K562 treated with DMSO at 1 percent for 4 hours (cell line): ENCODE measurements around the gene RHBDL1. TPM values are rescaled to one million over a fixed set of nuclear protein-coding genes. Genes with fewer than 3 reads are reported as not detected.

ENCODE experiments used
- total RNA-seq: library from RNA; unstranded; fragments of 300-600 nt; gene quantifications from 2 replicates; pipeline ENCODE4 v1.2.3, GENCODE V29; 2022; ENCODE audit not compliant: insufficient read depth

RHBDL1 gene
- total RNA-seq, result 2.8 and 4.2 TPM in 2 replicates

DNA sequence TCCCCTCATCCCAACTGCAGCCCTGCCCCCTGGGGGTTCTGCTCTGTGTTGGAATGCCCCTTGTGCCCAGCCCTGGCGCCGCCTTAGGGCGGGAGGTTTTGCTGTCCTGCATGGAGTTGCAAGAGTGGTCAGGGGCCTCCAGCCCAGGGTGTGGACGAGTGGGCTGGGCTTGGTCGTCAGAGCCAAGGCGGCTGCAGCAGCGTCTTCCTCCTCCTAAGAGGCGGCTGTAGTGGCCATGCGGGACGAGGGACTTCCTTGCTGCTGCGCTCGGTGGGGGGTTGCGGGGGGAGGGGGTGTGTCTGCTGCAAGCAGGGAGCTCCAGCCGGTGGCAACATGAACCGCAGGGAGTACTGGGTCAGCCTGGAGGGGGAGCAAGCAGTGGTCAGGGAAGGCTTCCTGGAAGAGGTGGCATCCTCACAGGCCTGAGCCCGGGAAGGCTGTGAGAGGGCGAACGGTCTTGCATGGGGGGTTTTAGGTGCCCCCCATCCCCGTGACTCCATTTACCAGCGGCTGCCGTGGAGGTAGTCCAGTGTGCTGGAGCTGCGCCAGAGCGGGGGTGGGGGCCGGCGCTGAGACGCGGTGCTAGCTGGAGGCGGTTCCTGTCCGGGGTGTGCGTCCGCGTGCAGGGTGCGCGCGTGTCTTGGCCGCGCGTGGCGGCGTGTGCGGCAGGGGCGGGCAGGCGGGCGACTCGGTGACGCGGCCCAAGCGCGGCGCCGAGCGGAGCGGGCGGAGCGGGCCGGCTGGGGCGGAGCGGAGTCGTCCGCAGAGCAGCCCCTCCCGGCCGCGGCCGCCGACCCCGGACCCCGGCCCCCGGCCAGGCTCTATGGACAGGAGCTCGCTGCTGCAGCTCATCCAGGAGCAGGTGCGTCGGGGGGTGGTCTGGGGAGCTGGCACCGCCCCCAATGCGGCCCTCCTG lies at the start of gene RHBDL1:
Gene RHBDL1, plus strand, starts transcription at position 704 of the 916 bp plus-strand sequence. Its CDS starts 120 bp downstream, at position 824.

GRCh38 chr16:630815-631405 lies 44.6 kb upstream of the RHBDL1 start, which contains the start of gene WFIKKN1:
TSS of gene WFIKKN1 (plus strand) at chr16:630985. CDS start at chr16:631254, 269 bp downstream.

GRCh38 chr16:636206-637080 lies 39.0 kb upstream of the RHBDL1 start, which contains the start of gene METTL26:
TSS of gene METTL26 (minus strand) at chr16:636305. CDS start at chr16:636290, 15 bp downstream.

GRCh38 chr16:641326-642188 lies 33.9 kb upstream of the RHBDL1 start, which contains the start of gene MCRIP2:
TSS of gene MCRIP2 (plus strand) at chr16:641828. CDS start at chr16:641992, 164 bp downstream.

GRCh38 chr16:648781-649589 lies 26.5 kb upstream of the RHBDL1 start, which contains the start of gene WDR90:
TSS of gene WDR90 (plus strand) at chr16:649365. CDS start at chr16:649417, 52 bp downstream.

DNA sequence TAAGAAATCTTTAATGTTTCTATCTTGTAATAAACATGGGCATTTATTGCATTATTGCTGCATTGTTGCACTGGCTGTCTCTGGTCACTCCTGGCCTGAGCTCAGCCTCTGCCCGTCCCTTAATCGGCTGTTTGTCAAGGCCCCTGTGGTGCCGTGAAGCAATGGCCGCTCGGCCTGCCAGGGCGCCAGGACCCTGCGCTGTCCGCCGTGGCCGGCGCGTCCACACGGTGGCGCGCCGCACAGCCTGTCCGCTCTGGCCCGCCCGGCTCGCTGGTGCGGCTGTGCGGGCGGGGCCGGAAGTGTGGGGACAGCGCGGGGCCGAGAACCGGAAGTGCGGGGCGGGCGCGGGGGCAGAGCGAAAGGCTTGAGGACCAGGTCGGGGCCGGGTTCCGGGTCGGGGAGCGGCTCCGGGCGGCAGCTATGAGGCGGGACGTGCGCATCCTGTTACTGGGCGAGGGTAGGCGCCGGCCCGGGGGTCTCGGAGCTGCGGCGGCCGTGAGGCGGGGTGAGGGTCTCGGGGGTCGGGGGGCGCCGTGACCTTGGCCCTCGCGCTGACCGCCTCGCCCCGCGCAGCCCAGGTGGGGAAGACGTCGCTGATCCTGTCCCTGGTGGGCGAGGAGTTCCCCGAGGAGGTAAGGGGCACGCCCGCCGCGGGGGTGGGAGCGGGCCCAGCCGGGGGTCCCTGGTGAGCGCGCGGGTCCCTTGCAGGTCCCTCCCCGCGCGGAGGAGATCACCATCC lies 7.5 kb upstream of the RHBDL1 start, which contains the start of gene RHOT2:
Gene RHOT2, plus strand, starts transcription at position 353 of the 739 bp plus-strand sequence. Its CDS starts 68 bp downstream, at position 421.

GRCh38 chr16:679814-680624 lies 4.5 kb downstream of the RHBDL1 start, which contains the start of gene STUB1:
TSS of gene STUB1 (plus strand) at chr16:680410. CDS start at chr16:680526, 116 bp downstream.

DNA sequence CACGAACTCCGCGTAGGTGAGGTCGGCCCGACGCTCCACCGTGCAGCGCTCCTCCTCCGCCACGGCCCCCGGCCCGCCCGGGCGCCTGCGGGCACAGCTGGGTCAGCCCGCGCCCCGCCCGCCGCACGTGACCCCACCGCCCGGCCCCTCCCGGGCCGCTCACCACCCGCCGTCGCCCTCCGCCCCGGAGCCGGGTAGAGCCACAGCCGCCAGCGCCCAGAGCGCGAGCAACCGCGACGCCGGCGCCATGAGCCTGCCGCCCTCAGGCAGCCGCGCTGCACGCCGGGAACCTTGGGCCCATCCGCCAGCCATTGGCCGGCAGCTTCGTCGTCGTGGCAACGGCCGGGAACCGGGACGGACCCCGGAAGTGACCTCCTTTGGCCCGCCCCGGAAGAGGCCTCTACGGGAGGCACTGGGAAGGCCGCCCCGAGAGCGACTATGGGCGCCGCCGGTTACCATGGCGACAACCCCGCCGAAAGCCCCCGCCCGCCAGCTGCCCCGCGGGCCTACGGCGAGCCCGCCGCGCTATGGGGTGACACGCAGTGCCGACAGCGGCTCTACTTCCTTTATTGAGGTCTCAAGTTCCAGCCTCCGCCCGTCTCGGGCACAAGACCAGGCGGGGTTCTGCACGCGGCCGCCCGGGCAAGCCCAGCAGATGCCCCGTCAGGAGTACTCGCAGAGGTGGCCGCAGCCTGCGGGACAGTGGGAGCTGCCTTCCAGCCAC lies 8.8 kb downstream of the RHBDL1 start, which contains the start of gene JMJD8:
Gene JMJD8, minus strand, starts transcription at position 264 of the 724 bp plus-strand sequence. Its CDS starts 15 bp downstream, at position 249.

DNA sequence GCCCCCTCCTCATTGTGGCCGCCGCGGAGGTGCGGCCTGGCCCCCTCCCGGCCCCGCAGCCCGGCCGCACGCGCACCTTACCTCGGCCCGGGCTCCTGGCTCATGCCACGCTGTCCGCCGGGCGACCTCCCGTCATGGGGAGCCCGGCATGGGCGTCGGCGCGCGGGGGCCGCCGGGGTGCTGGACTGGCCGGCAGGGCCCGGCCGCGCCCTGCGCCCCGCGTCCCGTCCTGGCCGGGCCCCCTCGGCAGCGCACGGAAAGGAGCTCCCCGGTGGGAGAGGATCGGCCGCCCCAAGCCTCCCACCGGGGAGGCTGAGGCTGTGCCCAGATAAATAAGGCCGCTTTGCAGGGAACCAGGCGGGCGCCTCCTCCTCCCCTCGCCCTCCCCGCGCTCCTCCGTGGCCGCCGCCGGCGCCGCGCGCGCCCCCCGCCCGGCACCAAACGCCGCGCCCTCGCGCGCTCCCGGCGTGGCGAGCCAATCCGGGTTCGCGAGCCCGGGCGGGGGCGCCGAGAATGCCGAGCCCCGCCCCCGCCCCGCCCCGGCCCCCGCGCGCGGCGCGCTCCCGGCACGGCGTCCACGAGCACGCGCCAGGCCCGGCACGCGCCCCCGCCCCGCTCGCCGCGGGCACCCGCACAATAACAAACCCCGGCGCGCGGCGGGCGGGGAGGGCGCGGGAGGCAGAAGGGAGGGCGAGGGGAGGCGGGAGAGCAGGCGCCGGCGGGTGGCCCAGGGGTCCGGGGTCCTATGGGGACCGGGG lies 30.1 kb downstream of the RHBDL1 start, which contains the start of gene FBXL16:
Gene FBXL16, minus strand, starts transcription at position 371 of the 758 bp plus-strand sequence. CDS start 8,396 bp downstream, outside the sequence.

DNA sequence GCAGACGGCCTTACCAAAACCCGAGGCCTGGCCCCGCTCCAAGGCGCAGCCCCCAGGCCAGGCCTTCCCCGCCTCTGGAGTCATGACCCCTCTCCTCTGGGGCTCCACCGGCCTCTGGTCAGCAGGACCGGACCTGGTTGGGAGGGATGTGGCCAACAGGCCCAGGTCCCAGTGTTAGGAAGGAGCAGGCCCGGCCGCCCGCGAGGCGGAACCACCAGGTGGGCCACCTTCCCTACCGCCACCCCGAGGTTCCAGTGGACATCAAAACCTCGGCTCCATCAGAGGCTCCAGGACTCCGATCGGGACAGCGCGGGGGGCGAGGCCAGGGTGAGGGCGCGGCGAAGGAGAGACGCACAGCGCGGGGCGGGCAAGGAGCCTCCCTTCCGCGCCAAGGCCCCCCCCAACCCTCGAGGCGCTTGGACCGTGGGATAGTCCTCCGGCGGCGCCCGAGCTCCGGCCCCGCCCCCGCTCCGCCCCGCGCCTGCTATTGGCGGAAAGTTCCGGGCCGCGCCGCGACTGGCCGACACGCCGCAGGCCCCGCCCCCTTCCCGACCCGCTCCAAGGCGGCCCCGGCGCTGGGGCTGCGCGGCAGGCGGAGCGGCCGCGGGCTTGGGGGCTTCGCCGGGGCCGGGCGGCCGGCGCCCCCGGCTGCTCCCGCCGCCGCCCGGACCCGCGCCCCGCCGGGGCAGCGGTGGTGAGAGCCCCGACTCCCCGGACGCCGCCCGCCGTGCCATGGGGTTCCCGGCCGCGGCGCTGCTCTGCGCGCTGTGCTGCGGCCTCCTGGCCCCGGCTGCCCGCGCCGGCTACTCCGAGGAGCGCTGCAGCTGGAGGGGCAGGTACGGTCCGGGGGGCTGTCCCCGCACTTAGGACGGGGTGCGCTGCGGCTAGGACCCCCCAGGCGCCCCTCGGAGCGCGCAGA lies 39.3 kb downstream of the RHBDL1 start, which contains the start of gene METRN:
Gene METRN, plus strand, starts transcription at position 561 of the 919 bp plus-strand sequence. Its CDS starts 172 bp downstream, at position 733.

DNA sequence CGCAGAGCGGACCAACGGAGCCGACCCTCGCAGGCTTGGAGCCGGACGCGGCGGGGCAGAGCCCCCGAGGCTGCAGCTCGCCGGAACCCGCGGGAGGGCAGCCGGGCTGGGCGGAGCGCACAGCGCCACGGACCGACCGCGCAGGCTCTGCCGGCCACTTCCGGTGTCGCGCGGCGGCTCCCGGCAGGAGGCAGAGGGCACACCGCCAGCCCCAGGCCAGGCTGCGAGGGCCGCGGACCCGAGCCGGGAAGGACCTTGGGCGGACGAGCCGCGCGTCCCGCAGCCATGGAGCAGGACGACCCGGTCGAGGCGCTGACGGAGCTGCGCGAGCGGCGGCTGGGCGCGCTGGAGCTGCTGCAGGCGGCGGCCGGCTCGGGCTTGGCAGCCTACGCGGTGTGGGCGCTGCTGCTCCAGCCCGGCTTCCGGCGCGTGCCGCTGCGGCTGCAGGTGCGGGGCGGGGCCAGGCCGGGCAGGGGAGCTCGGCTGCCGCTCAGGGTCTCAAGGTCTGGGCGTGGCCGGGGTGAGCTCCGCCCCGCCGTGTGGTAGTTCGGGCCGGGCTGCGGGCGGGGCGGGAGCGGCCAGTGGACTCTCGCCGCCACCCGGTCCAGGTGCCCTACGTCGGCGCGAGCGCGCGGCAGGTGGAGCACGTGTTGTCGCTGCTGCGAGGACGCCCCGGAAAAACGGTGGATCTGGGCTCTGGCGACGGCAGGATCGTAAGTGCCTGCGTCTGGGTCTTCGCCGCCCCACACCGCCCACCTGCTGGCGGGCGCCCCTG lies 45.7 kb downstream of the RHBDL1 start, which contains the start of gene ANTKMT:
Gene ANTKMT, plus strand, starts transcription at position 157 of the 775 bp plus-strand sequence. Its CDS starts 129 bp downstream, at position 286.

GRCh38 chr16:726438-727290 lies 51.2 kb downstream of the RHBDL1 start, which contains the start of the genes CCDC78 and HAGHL:
TSS of gene CCDC78 (minus strand) at chr16:726443. CDS start at chr16:726367, 76 bp downstream.
TSS of gene HAGHL (plus strand) at chr16:727106. CDS start at chr16:727510, 404 bp downstream.

